Uterus (tissue), 2 donors: ENCODE data around the gene LILRA5.

ENCODE experiments used
- CTCF ChIP-seq, 4 experiments: fragments of 200-600 bp in 2 of 4; fragments of 450-650 bp in 2 of 4; sonication (generic) in 2 of 4; IDR thresholded peaks; one replicate each; pipeline ENCODE4 v1.5.1; 2016 to 2019; ENCODE audit warnings: antibody characterized with exemption in 4 of 4, mild to moderate bottlenecking in 2 of 4, moderate library complexity in 1 of 4
- POLR2A ChIP-seq, 2 donors: fragments of 450-650 bp; IDR thresholded peaks; one replicate each; pipeline ENCODE4 v1.6.1; 2016; ENCODE audit warnings: antibody characterized with exemption in 2 of 2, mild to moderate bottlenecking in 1 of 2, moderate library complexity in 1 of 2

- no peak for TF ChIP-seq CTCF (IDR thresholded peaks at IDR 0.05)
- no peak for TF ChIP-seq POLR2A (IDR thresholded peaks at IDR 0.05)
Measured at GRCh38 chr19:54299126-54299498, 13.9 kb downstream of the LILRA5 start.
